OCI-M2 (cell line): ENCODE measurements around the gene ZDHHC1.
"Not testable (repeated sequence)": the region's sequence is repeated elsewhere in the genome, so short reads cannot be mapped to it uniquely, and the experiment has no call there.

Experiments used
- DNase-seq: peaks from one replicate; lab custom pipeline; 2025; ENCODE audit not compliant: unreplicated experiment; lab: John Stamatoyannopoulos, UW

ZDHHC1 gene

GRCh38 chr16:67378642-67379041 is 37.6 kb downstream of the ZDHHC1 start:
- no peak for DNase-seq

DNA sequence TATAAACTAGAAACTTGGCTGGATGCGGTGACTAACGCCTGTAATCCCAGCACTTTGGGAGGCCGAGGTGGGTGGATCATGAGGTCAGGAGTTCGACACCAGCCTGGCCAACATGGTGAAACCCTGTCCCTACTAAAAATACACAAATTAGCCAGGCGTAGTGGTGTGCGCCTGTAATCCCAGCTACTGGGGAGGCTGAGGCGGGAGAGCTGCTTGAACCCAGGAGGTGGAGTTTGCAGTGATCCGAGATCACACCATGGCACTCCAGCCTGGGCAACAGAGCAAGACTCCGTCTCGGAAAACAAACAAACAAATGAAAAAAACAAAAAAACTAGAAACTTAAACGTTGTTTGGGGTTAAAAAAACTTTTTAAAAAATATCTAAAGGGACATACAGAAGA is 40.3 kb downstream of the ZDHHC1 start:
- DNase-seq, result not testable (repeated sequence)

DNA sequence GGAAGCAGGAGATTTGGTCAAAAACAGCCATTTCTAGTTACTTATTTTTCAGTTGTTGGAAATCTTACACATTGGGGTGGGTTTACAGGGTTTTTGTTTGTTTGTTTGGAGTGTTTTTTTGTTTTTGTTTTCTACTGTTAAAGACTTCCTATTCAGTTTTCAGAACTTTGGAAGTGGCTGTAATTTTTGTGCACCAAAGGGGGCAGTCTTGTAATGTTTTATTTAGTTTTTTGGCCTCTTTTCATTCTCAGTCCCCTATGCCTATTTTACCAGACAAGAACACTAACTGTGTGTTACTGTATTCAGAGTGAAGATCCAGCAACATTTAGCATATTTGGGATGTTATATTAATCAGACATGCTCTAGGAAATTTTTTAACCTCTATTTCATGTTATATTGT is 43.6 kb downstream of the ZDHHC1 start:
- DNase-seq, result no peak

- no peak for DNase-seq
Observed at GRCh38 chr16:67370661-67371060, 45.6 kb downstream of the ZDHHC1 start.

DNA sequence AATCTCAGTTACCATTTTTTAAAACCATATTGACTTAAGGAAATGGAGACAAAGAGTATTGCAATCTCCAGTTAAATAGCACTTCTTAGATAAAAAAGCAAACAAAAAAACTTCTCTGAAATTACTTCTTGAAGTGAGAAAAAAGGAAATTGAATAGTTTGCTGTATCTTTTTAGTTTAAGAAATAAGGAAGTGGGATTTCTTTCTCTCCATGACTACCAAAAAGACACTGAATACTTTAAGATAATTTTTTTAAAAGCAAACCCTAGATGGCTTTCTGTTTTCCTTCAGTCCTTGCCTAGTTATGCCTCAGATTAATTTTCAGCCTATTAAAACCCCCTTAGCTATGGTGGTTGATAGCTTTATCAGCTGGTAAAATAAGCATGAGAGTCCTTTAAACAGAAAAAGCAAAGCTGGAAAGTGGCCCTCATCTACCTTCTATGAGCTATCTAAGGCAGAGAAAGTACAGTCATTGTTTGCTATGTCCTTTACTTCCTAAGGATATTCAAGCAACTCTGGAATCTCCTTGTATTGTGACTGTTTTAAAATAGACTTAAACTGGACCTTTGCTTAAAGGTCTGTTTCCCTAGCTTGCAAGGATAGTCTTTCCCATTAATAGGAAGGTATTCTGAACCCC is 51.6 kb downstream of the ZDHHC1 start:
- no peak for DNase-seq

DNA sequence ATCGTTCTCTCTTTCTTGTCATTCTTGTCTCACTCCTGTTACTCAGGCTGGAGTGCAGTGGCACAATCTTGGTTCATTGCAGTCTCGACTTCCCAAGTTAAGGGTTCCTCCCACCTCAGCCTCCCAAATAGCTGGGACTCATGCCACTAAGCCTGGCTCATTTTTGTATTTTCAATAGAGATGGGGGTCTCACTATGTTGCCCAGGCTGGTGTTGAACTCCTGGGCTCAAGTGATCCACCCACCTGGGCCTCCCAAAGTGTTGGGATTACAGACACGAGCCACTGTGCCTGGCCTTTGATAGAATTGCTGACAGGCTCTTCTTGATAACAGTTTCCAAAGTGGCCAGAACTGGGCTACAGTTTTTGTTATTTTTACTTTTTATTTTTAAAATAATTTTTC is 55.2 kb downstream of the ZDHHC1 start:
- no peak for DNase-seq

DNA sequence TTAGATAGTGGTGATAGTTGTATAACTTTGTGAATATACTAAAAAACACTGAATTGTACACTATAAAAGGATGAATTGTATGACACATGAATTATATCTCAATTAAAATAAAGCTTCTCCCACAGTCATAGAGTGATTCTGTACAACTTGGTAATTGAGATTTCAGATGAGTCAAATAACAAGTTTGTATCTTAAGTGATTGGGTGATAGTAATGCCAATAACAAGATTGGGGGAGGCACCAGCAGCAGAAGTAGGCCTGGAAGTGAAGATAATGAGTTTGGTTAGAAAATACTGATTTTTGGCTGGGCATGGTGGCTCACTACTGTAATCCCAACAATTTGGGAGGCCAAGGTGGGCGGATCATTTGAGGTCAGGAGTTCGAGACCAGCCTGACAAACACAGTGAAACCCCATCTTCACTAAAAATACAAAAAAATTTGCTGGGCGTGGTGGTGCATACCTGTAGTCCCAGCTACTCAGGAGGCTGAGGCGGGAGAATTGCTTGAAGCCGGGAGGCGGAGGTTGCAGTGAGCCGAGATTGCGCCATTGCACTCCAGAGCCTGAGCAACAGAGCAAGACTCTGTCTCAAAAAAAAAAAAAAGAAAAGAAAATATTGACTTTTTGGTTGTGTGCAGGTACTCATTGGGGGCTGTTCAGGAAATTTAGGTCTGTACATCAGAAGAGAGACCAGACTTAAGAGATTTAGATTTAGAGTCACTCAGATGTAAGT is 56.6 kb downstream of the ZDHHC1 start:
- not testable (repeated sequence) for DNase-seq

DNA sequence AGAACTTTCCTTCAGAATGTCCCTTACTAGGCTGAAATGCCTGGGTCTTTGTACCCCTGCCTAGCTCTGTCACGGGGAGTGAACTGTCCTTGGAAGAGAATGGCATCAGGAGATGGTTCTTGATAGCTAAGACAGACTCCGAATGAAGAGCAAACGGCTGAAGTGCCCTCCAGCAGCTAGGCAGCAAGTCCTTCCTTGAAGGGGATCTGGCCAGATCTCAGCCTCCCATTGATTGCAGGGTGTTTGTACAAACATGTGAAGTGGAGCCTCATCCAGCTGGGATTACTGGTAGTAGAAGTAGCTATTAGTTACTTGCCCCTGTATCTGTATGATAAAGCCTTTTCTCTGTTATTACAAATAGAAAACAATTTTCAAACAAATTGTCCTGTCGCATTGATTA is 58.7 kb downstream of the ZDHHC1 start:
- DNase-seq, result no peak

- no peak for DNase-seq
Observed at GRCh38 chr16:67356396-67356795, 59.9 kb downstream of the ZDHHC1 start.

DNA sequence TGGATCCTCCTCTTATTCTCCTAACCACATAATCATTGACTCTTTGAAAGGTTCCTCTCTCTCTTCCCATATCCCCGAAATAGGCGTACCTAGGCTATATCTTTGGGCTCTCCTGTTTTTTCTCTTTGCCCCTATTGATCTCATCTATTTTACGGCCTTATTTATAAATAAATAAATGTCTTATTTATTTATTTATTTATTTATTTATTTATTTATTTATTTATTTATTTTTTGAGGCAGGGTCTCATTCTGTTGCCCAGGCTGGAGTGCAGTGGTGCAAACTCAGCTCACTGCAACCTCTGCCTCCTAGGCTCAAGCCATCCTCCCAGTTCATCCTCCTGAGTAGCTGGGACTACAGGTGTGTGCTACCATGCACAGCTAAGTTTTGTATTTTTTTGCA is 63.8 kb downstream of the ZDHHC1 start:
- DNase-seq, result not testable (repeated sequence)

- DNase-seq, result no peak
Observed at GRCh38 chr16:67350324-67350723, 66.0 kb downstream of the ZDHHC1 start.

DNA sequence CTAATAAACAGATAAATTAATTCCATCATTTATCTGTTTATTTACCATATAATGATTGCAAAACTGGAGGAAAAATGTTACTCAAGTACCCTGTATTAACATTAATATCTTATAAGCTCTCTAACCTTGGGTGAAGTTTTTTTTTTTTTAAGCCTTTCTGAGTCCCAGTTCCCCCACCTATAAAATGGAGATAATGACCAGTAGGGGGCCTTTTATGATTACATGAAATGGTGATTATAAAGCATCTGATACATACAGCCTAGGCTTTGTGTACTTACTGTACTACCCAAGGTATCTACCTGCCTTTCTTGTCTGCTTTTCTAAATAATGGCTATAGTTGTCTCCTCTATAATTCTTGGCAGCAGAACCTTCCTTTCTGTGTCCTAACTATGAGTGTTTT is 67.1 kb downstream of the ZDHHC1 start:
- DNase-seq, result no peak

- no peak for DNase-seq
Observed at GRCh38 chr16:67346341-67346740, 69.9 kb downstream of the ZDHHC1 start.

- no peak for DNase-seq
Observed at GRCh38 chr16:67345401-67345800, 70.9 kb downstream of the ZDHHC1 start.
